HG03039 (cell line): ENCODE measurements around the gene CRY2.

ENCODE experiments used
- ATAC-seq: cut with Tn5 transposase; IDR thresholded peaks from one replicate; pipeline ENCODE4 v1.9.1; 2021; ENCODE audit warnings: mild to moderate bottlenecking, moderate library complexity; ENCODE audit not compliant: unreplicated experiment

CRY2 gene

DNA sequence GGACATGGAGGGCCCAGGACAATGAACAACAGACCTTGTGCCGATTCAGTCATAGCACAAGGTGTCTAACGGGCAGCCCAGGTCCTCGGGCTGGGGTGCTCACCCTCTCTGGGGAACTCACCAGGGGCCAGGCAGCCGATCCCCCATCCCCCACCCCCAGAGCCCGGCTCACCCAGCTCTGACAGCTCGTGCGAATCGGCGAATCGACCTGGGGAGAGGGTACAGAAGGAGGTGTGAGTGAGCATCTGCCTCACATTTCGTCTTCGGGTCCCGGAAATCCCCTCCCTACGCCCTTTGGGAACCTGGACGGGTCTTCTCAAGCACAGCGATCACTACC is 70.0 kb downstream of the CRY2 start:
- no peak for ATAC-seq

- ATAC-seq, result peak; percentile 80
Observed at GRCh38 chr11:45917623-45918330, 70.5 kb downstream of the CRY2 start, which contains the start of gene PEX16. TSS of gene PEX16 (minus strand) at chr11:45917877. CDS start at chr11:45917811, 66 bp downstream.

DNA sequence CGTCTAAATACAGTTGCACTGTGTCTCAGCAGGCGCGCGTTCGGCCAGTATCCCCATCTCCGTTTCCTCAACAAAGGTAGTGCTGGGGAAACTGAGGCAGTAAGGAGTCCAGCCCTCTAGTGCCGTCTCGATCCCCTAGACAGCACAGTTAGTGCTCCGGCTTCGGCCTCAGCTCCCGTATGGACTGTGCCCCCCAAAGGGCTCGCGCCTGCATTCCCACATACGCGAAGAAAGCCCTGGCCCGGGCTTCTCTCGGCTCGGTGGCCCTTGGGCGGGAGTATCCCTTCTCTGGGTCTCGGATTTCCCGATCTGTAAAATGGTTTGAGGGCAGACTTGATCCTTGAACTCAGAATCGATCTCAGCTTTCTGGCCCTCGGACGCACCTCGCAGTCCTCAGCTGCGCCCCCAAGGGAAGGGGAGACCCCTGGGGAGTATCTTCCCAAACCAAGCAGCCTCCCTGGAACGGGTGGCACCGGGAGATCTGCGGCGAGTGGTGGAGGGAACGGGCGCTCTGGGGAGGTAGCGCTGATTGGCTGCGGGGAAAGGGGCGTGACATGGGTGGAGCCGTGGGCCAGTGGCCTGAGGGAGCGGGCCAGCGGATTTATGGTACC is 71.2 kb downstream of the CRY2 start:
- peak; percentile 32 for ATAC-seq

GRCh38 chr11:45918962-45919675 is 71.8 kb downstream of the CRY2 start:
- ATAC-seq, result no peak

GRCh38 chr11:45919806-45920530 is 72.7 kb downstream of the CRY2 start:
- no peak for ATAC-seq

DNA sequence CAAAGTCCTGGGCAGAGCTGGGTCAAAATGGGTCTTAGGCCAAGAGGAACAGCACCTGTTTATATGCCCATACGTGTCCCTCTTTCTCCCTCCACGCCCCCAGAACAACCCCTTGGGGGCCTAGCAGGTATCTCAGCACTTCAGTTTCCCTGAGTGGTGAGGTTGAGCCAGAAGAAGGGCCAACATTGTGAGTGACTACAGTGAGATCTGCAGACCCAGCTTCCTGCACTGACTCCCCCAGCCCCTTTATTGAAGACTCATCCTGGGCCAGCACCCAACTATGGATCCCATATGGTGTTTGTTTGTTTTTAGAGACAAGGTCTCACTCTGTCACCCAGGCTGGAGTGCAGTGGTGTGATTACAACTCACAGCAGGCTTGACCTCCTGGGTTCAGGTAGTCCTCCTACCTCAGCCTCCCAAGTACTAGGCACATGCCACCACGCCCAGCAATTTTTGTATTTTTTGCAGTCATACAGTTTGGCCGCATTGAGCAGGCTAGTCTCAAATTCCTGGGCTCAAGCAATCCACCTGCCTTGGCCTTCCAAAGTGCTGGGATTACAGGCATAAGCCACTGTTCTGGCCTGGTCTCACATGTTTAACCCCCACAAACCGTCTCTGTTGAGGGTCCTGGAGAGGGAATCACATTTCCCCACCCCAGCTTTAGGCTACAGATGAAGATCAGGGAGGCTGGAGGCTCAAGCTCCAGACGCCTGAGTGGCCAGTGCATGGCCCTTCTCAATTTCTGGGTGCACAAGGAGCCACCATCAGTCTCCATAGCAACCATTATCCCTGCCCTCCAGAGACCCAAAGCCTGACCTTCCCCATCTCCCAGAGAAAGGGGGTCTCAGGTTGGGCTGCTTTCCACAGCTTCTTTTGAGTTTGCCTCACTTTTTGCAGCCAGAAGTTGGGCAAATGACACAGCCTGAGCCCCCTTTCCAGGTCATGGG is 73.5 kb downstream of the CRY2 start:
- no peak for ATAC-seq

GRCh38 chr11:45921561-45922424 is 74.5 kb downstream of the CRY2 start:
- ATAC-seq, result no peak

DNA sequence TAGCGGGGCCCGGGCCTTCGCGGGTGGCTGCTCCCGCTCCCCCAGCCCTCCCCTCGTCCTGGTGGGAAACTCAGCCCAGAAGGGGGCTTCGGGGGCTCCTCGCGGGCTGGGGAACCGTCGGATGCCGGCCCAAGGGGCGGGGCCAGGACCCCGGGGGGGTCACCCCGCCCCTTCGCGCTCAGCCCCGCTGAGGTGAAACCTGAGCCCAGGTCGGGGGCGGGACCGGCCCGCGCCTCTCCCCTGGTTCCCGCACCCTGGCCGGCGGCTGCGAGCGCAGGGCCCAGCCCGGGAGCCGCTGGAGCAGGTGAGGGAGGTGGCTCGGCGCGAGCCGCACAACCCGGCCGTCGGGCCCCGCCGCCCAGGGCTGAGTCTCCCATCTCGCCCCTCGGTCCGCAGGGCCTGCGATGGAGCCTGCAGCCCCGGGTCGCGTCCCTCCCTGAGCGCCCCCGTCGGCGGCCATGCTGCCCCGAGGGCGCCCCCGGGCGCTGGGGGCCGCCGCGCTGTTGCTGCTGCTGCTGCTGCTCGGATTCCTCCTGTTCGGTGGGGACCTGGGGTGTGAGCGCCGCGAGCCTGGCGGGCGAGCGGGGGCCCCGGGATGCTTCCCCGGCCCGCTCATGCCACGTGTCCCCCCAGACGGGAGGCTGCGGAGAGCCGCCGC is 75.3 kb downstream of the CRY2 start, which contains the start of gene LARGE2:
TSS of gene LARGE2 (plus strand) at position 232 of the 658 bp plus-strand sequence. CDS start at position 459, 227 bp downstream.
- no peak for ATAC-seq

DNA sequence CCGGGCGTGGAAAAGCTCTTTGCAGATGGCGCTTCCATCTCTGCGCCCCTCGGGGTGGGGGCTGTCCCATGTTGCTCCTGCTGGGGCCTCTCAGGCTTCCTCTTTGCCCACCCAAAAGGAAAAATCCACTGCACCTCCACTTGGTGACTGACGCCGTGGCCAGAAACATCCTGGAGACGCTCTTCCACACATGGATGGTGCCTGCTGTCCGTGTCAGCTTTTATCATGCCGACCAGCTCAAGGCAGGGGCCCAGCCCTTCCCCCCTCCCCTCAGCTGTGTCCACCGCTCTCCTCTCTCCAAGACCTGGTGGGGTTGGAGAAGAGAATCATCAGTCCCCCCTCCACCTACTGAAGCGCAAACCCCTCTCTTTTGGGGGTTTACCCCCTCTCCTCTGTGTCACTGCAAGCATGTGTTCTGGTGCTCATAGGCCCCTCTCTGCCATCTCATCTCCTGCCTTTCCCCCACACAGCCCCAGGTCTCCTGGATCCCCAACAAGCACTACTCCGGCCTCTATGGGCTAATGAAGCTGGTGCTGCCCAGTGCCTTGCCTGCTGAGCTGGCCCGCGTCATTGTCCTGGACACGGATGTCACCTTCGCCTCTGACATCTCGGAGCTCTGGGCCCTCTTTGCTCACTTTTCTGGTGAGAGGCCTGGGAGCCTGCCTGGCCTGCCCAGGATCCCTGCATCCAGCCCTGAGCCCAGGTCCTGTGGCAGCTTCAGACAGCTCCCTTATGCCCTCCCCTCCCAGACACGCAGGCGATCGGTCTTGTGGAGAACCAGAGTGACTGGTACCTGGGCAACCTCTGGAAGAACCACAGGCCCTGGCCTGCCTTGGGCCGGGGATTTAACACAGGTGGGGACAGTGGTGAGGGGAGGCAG is 77.0 kb downstream of the CRY2 start:
- ATAC-seq, result no peak

GRCh38 chr11:45924927-45925326 is 77.7 kb downstream of the CRY2 start:
- ATAC-seq, result no peak

- ATAC-seq, result no peak
Observed at GRCh38 chr11:45925550-45925949, 78.3 kb downstream of the CRY2 start.

DNA sequence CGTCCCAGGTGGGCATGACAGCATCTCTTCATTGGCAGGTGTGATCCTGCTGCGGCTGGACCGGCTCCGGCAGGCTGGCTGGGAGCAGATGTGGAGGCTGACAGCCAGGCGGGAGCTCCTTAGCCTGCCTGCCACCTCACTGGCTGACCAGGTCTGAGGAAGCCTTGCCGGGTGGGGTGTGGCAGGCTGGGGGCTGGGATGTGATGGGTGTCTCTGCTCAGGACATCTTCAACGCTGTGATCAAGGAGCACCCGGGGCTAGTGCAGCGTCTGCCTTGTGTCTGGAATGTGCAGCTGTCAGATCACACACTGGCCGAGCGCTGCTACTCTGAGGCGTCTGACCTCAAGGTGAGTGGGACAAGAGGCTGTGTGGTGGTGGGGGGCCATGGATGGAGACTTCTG is 78.7 kb downstream of the CRY2 start:
- ATAC-seq, result no peak

- ATAC-seq, result no peak
Observed at GRCh38 chr11:45926536-45927331, 79.5 kb downstream of the CRY2 start.

- ATAC-seq, result no peak
Observed at GRCh38 chr11:45927332-45927683, 80.0 kb downstream of the CRY2 start.

DNA sequence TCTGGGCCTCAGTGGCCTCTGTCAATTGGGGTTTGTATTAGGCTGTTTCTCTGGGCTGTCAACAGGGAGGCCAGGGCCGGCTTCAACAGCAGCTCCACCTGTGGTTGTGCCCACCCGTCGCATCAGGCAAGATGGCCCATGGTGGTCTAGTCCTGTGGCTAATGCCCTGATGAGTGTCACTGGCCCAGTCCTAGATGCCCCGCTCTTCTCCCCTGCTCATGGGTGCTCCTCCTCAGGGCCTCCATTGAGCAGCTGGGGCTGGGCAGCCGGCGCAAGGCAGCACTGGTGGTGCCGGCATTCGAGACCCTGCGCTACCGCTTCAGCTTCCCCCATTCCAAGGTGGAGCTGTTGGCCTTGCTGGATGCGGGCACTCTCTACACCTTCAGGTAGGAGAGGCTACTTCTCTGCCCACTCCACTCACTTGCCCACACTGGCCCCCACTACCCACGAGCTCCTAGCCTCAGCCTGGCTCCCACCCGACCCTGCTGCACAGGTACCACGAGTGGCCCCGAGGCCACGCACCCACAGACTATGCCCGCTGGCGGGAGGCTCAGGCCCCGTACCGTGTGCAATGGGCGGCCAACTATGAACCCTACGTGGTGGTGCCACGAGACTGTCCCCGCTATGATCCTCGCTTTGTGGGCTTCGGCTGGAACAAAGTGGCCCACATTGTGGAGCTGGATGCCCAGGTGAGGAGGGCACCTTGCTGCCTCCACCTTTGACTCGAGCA is 80.6 kb downstream of the CRY2 start:
- ATAC-seq, result no peak

DNA sequence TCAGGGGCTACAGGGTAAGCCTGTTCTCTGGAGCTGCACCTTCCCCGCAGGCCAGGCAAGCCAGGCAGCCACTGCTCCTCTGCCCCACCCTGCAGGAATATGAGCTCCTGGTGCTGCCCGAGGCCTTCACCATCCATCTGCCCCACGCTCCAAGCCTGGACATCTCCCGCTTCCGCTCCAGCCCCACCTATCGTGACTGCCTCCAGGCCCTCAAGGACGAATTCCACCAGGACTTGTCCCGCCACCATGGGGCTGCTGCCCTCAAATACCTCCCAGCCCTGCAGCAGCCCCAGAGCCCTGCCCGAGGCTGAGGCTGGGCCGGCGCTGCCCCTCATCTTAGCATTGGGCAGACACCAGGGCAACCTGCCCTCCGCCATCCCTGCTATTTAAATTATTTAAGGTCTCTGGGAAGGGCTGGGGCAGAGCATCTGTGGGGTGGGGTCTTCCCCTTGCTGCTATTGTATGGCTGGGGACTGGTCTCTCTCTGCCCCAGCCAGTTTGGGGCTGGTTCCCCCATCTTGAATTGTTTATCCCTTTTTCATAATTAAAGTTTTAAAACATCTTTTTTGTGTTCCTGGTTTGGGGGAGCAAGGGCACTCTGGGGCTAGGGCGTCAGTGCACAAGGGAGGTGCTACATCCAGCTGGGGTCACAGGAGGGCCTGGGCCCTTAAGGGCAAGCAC is 81.4 kb downstream of the CRY2 start:
- no peak for ATAC-seq
